Measurements from ENCODE around the gene B9D1.

DNA sequence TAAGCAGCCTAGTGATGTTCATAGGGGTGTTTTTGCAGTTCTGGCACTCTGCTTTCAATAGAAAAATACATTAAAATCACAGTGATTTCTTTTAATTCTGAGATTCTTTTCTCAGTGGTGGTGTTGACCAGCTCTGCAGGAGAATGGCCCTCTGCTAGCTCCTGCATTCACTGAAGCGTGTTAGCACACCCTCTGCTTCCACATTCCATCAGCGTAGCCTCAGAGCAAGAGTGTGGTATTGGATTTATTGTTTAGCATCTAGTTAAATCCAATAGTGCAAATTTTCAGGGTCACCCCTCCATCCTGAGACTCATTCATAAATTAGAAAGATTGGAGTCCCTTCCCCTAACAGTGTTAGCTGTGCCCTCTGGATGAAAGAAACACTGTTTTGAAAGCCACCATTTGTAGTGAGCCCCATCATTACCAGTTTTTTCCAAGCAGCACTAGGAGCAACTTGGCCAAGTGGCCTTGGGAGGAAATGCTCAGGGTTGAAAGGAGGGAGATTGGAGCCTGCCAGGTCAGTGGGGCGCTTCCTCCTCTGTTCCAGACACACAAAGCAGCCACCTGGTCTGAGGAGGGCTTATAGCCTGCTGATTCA is 45.7 kb downstream of the B9D1 start:
- no peak for TF ChIP-seq RAD21 (IDR thresholded peaks at IDR 0.05; ENCODE audit: low read depth)
- TF ChIP-seq EP300 (IDR thresholded peaks at IDR 0.05; ENCODE audit: borderline replicate concordance), result peak; percentile 75
- TF ChIP-seq TEAD4 (IDR thresholded peaks at IDR 0.05), result peak; percentile 88
